HFF-Myc (cell line): ENCODE data around the gene FAT1.

Experiments used
- DNase-seq: peaks from one replicate; pipeline ENCODE4 v3.0.0-alpha.2; 2011; ENCODE audit warnings: low read depth; ENCODE audit errors: extremely low read depth
- H3K4me3 ChIP-seq: replicated peaks from 2 replicates; pipeline ENCODE4 v1.5.1; 2011; ENCODE audit warnings: low read depth, mild to moderate bottlenecking, control low read depth, low read length
- TF ChIP-seq, protein P1 (sequence below): IDR thresholded peaks from 2 replicates; pipeline ENCODE4 v1.5.1; 2012; ENCODE audit warnings: mild to moderate bottlenecking, low read depth, low read length, control low read depth; ENCODE audit errors: missing control alignments

Gene FAT1

DNA sequence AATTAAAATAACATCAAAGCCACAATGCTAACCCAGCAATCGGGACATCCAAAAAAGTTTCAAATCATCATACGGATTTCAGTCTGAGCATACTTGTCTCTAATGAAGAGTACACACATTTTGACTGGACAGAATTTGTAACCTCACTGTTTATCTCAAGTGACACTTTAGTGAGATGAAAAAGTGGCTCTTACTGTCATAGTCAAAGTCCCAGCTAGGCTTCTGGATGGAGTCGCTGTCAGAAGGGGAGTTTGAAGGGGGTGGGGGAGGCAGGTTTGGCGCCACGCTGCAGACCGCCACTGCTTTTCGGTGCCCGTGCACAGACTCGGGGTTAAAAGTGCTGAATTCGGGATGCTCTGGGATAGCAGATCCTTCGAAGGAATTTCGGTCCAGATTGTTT, 127.3 kb downstream of the FAT1 start:
- DNase-seq = no peak
- TF ChIP-seq, protein P1, sequence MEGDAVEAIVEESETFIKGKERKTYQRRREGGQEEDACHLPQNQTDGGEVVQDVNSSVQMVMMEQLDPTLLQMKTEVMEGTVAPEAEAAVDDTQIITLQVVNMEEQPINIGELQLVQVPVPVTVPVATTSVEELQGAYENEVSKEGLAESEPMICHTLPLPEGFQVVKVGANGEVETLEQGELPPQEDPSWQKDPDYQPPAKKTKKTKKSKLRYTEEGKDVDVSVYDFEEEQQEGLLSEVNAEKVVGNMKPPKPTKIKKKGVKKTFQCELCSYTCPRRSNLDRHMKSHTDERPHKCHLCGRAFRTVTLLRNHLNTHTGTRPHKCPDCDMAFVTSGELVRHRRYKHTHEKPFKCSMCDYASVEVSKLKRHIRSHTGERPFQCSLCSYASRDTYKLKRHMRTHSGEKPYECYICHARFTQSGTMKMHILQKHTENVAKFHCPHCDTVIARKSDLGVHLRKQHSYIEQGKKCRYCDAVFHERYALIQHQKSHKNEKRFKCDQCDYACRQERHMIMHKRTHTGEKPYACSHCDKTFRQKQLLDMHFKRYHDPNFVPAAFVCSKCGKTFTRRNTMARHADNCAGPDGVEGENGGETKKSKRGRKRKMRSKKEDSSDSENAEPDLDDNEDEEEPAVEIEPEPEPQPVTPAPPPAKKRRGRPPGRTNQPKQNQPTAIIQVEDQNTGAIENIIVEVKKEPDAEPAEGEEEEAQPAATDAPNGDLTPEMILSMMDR = no peak
- H3K4me3 ChIP-seq = no peak overlapping the region

DNA sequence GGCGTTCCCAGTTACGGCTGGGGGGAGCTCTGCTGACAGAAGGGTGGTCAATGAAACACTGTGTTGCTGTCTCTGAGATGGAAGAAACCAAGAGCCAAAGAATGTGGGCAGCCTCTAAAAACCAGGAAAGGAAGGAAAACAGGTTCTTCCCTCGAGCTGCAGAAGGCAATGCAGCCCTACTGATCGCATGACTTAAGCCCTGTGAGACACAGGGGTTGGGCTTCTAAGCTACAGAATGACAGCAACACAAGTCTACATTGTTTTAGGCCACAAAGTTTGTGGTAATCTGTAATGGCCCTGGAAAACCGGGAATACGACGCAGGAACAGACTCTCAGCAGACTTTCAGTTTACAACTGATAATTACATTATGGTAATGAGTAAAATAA, 130.1 kb downstream of the FAT1 start:
- TF ChIP-seq, protein P1 = no peak
- DNase-seq = no peak

DNA sequence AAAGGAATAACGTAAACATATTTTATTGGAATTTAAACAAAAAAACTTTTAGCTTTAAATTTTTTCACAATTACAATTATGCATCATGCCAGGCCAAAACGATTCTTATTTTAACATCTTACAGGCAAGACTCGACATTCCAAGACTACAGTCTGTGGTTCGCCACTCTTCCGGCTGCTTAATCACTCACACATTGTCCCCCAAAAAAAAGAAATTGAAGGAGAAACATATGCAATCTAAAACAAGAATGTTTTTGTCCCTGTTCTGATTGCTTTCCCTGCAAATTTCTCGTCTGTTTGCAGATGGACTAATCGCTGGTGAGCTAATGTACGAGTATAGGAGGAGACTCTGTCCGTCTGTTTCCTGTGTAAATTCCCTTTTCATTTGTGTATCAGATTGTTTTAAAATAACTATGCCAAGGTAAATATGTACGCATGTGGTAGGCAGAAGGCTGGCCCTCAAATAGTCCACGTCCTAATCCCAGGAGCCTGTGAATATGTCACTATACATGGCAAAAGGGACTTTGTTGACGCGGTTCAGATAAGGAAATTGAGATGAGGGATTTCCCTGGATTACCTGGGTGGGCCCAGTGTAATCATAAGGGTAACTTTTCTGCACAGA, 130.6 kb downstream of the FAT1 start:
- DNase-seq = no peak
- no peak overlapping the region for H3K4me3 ChIP-seq
- TF ChIP-seq, protein P1 = no peak

More for the DNA sequence above, 130.1 kb downstream of the FAT1 start:
- no peak overlapping the region for H3K4me3 ChIP-seq

DNA sequence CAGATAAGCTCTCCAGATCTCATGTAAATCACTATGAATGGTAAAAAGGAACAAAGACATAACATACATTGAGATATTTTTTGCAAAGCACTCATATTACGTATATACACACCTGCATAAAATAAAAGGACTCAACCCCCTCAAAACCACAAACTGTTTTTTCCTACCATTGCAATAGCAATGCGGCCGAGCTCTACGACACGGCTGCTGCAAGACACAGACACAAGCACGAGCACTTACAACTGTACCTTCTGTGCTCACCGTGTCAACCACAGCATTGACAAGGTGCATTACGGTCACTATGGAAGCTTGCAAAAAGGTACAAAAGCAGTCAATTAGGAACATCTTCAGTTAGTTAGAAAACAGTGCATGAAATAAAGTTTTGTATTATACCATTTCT, 131.2 kb downstream of the FAT1 start:
- H3K4me3 ChIP-seq = no peak overlapping the region
- no peak for DNase-seq
- TF ChIP-seq, protein P1 = no peak

DNA sequence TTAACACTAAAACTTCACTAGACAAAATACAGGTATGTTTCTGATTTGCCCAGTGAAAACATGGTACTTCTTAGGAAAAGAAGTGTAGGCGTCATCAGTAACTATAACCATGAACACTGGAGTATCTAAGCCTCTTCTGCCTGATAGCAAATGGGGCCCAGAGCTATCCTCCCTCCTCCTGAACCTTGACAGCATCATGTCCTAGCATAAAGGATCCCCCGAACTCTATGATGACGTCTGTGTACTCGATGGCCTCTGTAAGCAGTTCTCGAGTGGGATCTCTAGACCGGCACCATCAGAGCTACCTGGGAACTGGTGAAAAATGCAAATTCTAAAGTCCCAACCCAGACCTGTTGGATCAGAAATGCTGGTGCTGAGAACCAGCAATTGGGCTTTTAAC, 132.0 kb downstream of the FAT1 start:
- DNase-seq = no peak
- no peak overlapping the region for H3K4me3 ChIP-seq
- TF ChIP-seq, protein P1 = no peak

DNA sequence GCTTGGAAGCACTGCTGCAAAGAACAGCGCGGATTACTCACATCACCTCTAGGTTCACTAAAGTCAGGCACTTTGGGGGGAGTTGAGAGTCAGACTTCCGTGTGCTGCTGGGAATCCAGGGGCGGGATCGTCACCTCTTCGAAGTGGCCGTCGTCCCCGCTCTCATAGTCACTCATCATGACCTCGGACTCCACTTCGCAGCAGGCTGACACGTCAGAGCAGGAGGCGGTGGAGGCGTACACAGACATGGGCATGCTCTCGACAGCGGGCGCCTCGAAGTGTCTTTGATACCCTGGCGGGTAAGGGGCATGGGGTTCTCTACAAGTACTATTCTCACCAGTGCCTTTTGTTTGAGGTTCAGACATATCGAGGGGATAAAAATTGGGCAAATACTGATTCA, 135.2 kb downstream of the FAT1 start:
- H3K4me3 ChIP-seq = no peak overlapping the region
- TF ChIP-seq, protein P1 = no peak
- DNase-seq = no peak
